ENCODE measurements around the gene TAAR1. TPM values are rescaled to one million over a fixed set of nuclear protein-coding genes. Genes with fewer than 3 reads are reported as not detected.

The TAAR1 gene
- total and polyA plus RNA-seq, 10 of the 15 experiments (the other 5 are each of a cell fraction or from before 2014, with no cell fraction given) = not detected

GRCh38 chr6:132650429-132650828, 8.6 kb downstream of the TAAR1 start (continued):
- TF ChIP-seq PKNOX1 (IDR thresholded peaks at IDR 0.05) = no peak

- Histone ChIP-seq H3K9ac (ENCODE audit: control insufficient read depth, insufficient read depth, low read length) (no peak overlapping the region), H2AFZ (ENCODE audit: control insufficient read depth, low read depth, low read length) (no peak overlapping the region), H3K27me3 (replicated peaks in 1 of 2; ENCODE audit: control insufficient read depth in 2 of 2, insufficient read depth in 2 of 2, low read length in 1 of 2) (no peaks in the 10 kb centered on the region), H3K4me3 (no peak overlapping the region), H3K36me3 (ENCODE audit: control insufficient read depth in 2 of 2, insufficient read depth in 2 of 2, low read length in 1 of 2) (no peaks in the 10 kb centered on the region), H3K9me3 (replicated peaks; ENCODE audit: control insufficient read depth, insufficient read depth, low read length) (no peaks in the 10 kb centered on the region; the same call in 2 of the 3 replicates), H3K4me2 (ENCODE audit: control insufficient read depth, insufficient read depth) (no peak overlapping the region), H3K27ac (ENCODE audit: control insufficient read depth, insufficient read depth) (no peak overlapping the region), H3K79me2 (ENCODE audit: control insufficient read depth, insufficient read depth, low read length) (no peaks in the 10 kb centered on the region), H3K4me1 (ENCODE audit: control insufficient read depth, insufficient read depth, low read length) (0 out of 2 replicates have a peak, but pooled peaks cover 2% of the 10 kb centered on the region), H4K20me1 (ENCODE audit: control insufficient read depth, insufficient read depth) (no peaks in the 10 kb centered on the region)
- DNase-seq (ENCODE audit: low read depth, low spot score) (no peak), FAIRE-seq (no peak), ATAC-seq (no peak)
- no TSS peak for BruUV-seq (replicated peaks)
- 47% methylated on average over 2 of the region's 2 CpGs for WGBS (ENCODE audit: insufficient coverage, insufficient replicate concordance, low lambda C conversion rate, missing lambda C conversion rate)
- ChIA-PET SMC1A (ENCODE audit: uncharacterized antibody, unreplicated experiment) (interaction anchor here (0.9 kb wide), 1 partner anchor 15 kb away, joined by 4 read pairs; no protein-coding TSS in a partner anchor), RAD21 (ENCODE audit: unreplicated experiment) (no interaction called here), POLR2A (no interaction called here), CTCF (interaction anchor here (3.2 kb wide), 1 partner anchor 369 kb away, joined by 9 read pairs; no protein-coding TSS in a partner anchor)
- in situ Hi-C loops (cut with MboI) (no loop called here), intact Hi-C loops (cut with micrococcal nuclease; ENCODE audit: unreplicated experiment) (loop anchor here (5.0 kb wide), 1 partner anchor 122 kb away; no protein-coding TSS in a partner anchor)
- TF ChIP-seq GABPA (IDR thresholded peaks at IDR 0.05; ENCODE audit: low read depth) = no peak
- TF ChIP-seq EGR1 (IDR thresholded peaks at IDR 0.05; ENCODE audit: borderline replicate concordance in 1 of 2, low read depth in 2 of 2, low read length in 2 of 2) = no peak
- no peak for TF ChIP-seq TCF7 (IDR thresholded peaks at IDR 0.05; ENCODE audit: borderline replicate concordance)
- no peak for TF ChIP-seq MEF2B (IDR thresholded peaks at IDR 0.05; ENCODE audit: partially characterized antibody, poor library complexity, severe bottlenecking)
- no peak for TF ChIP-seq CREB1 (IDR thresholded peaks at IDR 0.05; ENCODE audit: low read depth)
- no peak for TF ChIP-seq NFXL1 (IDR thresholded peaks at IDR 0.05; ENCODE audit: borderline replicate concordance)
- TF ChIP-seq ZBTB11 (CRISPR knock-in tag; IDR thresholded peaks at IDR 0.05) = no peak
- TF ChIP-seq SKIL (IDR thresholded peaks at IDR 0.05; ENCODE audit: low read depth, poor library complexity, severe bottlenecking) = no peak
- no peak for TF ChIP-seq BCLAF1 (IDR thresholded peaks at IDR 0.05)
- TF ChIP-seq SMAD5 (IDR thresholded peaks at IDR 0.05; ENCODE audit: low read depth) = no peak
These were observed 10.2 kb downstream of the TAAR1 start for GRCh38 chr6:132648828-132649227.
